Measurements from ENCODE around the gene LCN12. TPM values are rescaled to one million over a fixed set of nuclear protein-coding genes. Genes with fewer than 3 reads are reported as not detected.

LCN12 gene
- total RNA-seq, 1 donor from 2014 or later: 1.9 TPM

DNA sequence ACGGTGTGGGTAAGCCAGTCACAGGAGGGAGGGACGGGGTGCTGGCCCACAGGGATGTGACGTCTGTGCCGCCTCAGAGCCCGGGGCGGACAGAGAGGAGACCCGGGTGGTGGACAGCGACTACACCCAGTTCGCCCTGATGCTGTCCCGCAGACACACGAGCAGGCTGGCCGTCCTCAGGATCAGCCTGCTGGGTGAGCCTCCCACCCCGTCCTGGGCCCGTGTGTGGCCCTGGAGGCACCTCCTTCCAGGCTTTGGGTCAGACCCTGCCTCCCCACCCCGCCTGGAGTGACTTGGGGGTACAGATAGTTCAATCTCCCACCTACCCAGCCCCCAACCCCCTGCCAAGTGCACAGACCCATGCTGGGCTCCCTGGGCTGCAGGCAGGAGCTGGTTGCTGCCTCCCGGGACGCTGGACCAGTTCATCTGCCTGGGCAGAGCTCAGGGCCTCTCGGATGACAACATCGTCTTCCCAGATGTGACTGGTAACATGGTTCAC is 1.7 kb downstream of the LCN12 start:
- intact Hi-C loops (cut with DNase I): no loop called here
- TF ChIP-seq, protein P1, sequence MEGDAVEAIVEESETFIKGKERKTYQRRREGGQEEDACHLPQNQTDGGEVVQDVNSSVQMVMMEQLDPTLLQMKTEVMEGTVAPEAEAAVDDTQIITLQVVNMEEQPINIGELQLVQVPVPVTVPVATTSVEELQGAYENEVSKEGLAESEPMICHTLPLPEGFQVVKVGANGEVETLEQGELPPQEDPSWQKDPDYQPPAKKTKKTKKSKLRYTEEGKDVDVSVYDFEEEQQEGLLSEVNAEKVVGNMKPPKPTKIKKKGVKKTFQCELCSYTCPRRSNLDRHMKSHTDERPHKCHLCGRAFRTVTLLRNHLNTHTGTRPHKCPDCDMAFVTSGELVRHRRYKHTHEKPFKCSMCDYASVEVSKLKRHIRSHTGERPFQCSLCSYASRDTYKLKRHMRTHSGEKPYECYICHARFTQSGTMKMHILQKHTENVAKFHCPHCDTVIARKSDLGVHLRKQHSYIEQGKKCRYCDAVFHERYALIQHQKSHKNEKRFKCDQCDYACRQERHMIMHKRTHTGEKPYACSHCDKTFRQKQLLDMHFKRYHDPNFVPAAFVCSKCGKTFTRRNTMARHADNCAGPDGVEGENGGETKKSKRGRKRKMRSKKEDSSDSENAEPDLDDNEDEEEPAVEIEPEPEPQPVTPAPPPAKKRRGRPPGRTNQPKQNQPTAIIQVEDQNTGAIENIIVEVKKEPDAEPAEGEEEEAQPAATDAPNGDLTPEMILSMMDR (IDR thresholded peaks at IDR 0.05): no peak
- ATAC-seq (no peak), DNase-seq (peak; percentile 47)
- Histone ChIP-seq H3K4me1 (peaks cover 15% of the 10 kb centered on the region), H3K9me3 (no peaks in the 10 kb centered on the region), H3K27ac (no peak overlapping the region), H3K36me3 (no peaks in the 10 kb centered on the region), H3K27me3 (ENCODE audit: low read depth) (no peaks in the 10 kb centered on the region), H3K4me3 (no peak overlapping the region)

DNA sequence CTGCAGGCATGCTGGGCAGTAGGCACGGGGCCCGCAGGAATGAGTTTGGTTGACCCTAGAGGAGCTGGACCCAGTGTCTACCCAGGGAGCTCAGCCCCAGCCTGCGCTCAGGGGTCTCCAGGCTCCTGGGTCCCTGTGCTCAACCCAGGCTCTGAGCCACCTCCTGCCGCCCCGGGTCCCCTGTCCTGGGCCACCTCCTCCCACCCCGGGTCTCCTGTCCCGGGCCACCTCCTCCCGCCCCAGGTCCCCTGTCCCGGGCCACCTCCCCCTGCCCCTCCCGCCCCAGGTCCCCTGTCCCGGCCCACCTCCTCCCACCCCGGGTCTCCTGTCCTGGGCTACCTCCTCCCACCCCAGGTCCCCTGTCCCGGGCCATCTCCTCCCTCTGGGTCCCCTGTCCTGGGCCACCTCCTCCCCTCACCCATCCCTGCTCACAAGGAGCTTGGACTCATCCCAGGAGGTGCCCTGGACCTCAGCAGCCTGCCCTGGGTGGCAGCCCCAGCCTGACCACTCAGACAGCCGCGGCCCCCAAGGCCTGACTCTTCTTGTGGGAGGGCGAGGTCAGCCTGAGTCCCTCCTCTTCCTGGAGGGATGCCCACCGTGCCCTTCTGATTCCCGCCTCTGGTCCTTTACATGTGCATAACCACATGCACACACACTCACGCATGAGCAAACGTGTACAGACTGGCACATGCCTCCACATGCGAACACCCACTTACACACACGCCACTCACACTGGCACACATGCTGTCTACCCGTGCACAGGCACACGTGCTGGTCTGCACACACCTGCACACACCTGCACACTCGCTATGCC is 2.4 kb downstream of the LCN12 start:
- H3K4me1 ChIP-seq: peaks cover 9% of the 10 kb centered on the region
- ATAC-seq (no peak), DNase-seq (peak; percentile 45)
- H3K9me3 ChIP-seq: no peaks in the 10 kb centered on the region
- H3K4me3 ChIP-seq: no peak overlapping the region
- H3K36me3 ChIP-seq: no peaks in the 10 kb centered on the region
- intact Hi-C loops (cut with DNase I): no loop called here
- no peaks in the 10 kb centered on the region for H3K27me3 ChIP-seq (ENCODE audit: low read depth)
- TF ChIP-seq, protein P1 (IDR thresholded peaks at IDR 0.05): no peak
- H3K27ac ChIP-seq: no peak overlapping the region

DNA sequence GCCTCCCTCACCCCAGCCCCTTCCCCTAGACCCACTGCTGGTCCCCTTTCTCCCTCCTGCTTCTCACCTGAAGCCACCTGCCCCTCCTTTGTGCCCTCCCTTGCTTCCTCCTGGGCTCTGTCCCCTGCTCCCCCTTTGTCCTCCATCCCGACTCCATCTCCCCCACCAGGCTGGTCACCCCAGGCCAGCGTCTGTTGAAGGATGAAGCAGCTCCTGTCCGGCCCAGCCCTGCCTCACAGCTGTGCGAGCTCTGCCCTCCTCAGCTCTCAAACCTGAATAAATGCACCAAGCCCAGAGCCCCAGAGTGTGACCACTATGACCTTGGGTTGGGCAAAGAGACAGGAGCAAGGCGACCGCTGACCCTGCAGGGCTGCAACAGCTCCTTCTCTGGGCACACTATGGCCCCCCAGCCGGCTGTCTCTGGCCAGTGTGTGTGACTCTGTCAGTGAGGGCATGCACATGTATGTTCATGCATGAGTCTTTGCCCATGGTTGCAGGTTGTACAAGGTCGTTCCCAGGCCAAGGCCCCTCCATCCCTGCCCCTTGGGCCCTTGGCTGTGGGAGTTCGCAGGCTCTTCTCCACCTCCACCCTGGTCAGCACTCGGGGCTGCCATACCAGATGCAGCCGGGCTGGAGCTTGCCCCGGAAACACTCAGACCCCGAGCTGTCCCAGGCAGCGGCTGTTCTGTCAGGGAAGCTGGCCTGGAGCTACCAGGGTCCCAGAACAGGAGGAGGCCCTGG is 3.3 kb downstream of the LCN12 start:
- peak; percentile 40 for DNase-seq
- no peaks in the 10 kb centered on the region for H3K27me3 ChIP-seq (ENCODE audit: low read depth)
- intact Hi-C loops (cut with DNase I): no loop called here
- H3K27ac ChIP-seq: no peak overlapping the region
- H3K36me3 ChIP-seq: no peaks in the 10 kb centered on the region
- no peak overlapping the region for H3K4me3 ChIP-seq
- ATAC-seq: no peak
- TF ChIP-seq, protein P1 (IDR thresholded peaks at IDR 0.05): no peak
- peaks cover 4% of the 10 kb centered on the region for H3K4me1 ChIP-seq
- H3K9me3 ChIP-seq: no peaks in the 10 kb centered on the region

DNA sequence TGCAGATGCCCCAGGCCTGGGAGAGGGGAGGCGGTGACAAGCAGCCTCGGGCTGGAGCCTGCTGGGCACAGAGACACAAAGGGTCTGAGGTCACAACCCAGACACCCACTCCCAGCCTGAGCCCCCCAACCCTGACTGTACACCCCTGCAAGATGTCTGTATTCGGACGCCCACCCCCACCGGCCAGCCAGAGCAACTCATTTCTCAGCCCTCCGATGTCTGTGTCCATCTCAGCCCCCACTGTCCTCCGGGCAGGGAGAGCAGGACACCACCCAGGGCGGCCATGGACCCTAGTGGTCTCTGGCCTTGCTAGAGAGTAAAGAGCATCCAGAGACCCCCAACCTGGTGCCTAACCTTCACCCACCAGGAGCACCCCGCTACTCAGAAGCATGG is 3.9 kb downstream of the LCN12 start:
- ATAC-seq (no peak), DNase-seq (no peak)
- Histone ChIP-seq H3K27me3 (ENCODE audit: low read depth) (no peaks in the 10 kb centered on the region), H3K9me3 (no peaks in the 10 kb centered on the region), H3K27ac (no peak overlapping the region), H3K4me1 (no peaks in the 10 kb centered on the region), H3K4me3 (no peak overlapping the region), H3K36me3 (no peaks in the 10 kb centered on the region)
- intact Hi-C loops (cut with DNase I): no loop called here
- TF ChIP-seq, protein P1 (IDR thresholded peaks at IDR 0.05): no peak

DNA sequence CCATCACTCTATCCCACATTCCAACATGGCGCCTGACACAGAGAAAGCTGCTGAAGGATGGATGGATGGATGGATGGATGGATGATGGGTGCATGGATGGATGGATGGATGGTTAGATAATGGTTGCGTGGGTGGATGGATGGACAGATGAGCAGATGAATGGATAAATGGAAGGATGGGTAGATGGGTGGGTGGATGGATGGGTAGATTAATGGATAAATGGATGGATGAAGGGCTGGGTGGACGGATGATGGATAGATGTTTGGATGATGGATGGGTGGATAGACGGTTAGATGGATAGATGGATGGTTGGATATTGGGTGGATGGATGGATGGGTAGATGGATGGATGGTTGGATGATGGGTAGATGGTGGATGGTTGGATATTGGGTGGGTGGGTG is 4.5 kb downstream of the LCN12 start:
- no peak overlapping the region for H3K4me3 ChIP-seq
- no peaks in the 10 kb centered on the region for H3K4me1 ChIP-seq
- intact Hi-C loops (cut with DNase I): no loop called here
- no peaks in the 10 kb centered on the region for H3K9me3 ChIP-seq
- no peak for DNase-seq
- H3K27ac ChIP-seq: no peak overlapping the region
- H3K36me3 ChIP-seq: no peaks in the 10 kb centered on the region
- ATAC-seq: no peak
- TF ChIP-seq, protein P1 (IDR thresholded peaks at IDR 0.05): no peak
- H3K27me3 ChIP-seq (ENCODE audit: low read depth): no peaks in the 10 kb centered on the region
